WTC11 (cell line): Measurements from ENCODE around the gene CELF4. TPM values are rescaled to one million over a fixed set of nuclear protein-coding genes. Genes with fewer than 3 reads are reported as not detected.

ENCODE experiments used
- ATAC-seq: fragments of 200-7000 bp; cut with Tn5 transposase; 2 replicates; pipeline ENCODE4 v1.10.0; 2021; ENCODE audit warnings: mild to moderate bottlenecking, moderate library complexity
- CTCF ChIA-PET: fragments of 300-600 bp; sonication (Branson Sonifier 250); formaldehyde crosslinking; loops from one replicate; lab custom pipeline; 2021; ENCODE audit warnings: antibody characterized with exemption; lab: Charles Lee
- POLR2A ChIA-PET: fragments of 350-600 bp; sonication (Branson Sonifier 250); formaldehyde crosslinking; loops from one replicate; lab custom pipeline; 2021; ENCODE audit warnings: antibody characterized with exemption; lab: Charles Lee
- DNase-seq: peaks from one replicate; pipeline ENCODE4 v3.0.0; 2021; ENCODE audit warnings: low spot score
- H3K27ac Mint-ChIP-seq: 2 replicates; pipeline ENCODE4 v1.8.0; 2021; ENCODE audit warnings: mixed read lengths
- H3K27me3 Mint-ChIP-seq: 2 replicates; pipeline ENCODE4 v1.8.0; 2021; ENCODE audit warnings: low read depth, mild to moderate bottlenecking, moderate library complexity, mixed read lengths
- H3K36me3 Mint-ChIP-seq: 2 replicates; pipeline ENCODE4 v1.8.0; 2021; ENCODE audit warnings: mixed read lengths
- H3K4me1 Mint-ChIP-seq: 2 replicates; pipeline ENCODE4 v1.8.0; 2022; ENCODE audit warnings: mixed read lengths
- H3K4me3 Mint-ChIP-seq: 2 replicates; pipeline ENCODE4 v1.8.0; 2021; ENCODE audit warnings: mild to moderate bottlenecking, moderate library complexity, mixed read lengths
- H3K9me3 Mint-ChIP-seq: 2 replicates; pipeline ENCODE4 v1.8.0; 2021; ENCODE audit warnings: mixed read lengths
- ETV6 ChIP-seq: sonication (generic); formaldehyde crosslinking; IDR thresholded peaks from 2 replicates; pipeline ENCODE4 v1.8.1; 2022; ENCODE audit warnings: mild to moderate bottlenecking, missing genetic modification reagents
- FOXK1 ChIP-seq: sonication (generic); formaldehyde crosslinking; IDR thresholded peaks from 2 replicates; pipeline ENCODE4 v1.8.0; 2022; ENCODE audit warnings: mild to moderate bottlenecking, moderate library complexity, missing genetic modification reagents
- JUN ChIP-seq: sonication (generic); formaldehyde crosslinking; IDR thresholded peaks from 2 replicates; pipeline ENCODE4 v1.8.0; 2023; ENCODE audit warnings: mild to moderate bottlenecking, missing genetic modification reagents
- MXD4 ChIP-seq: fragments of 250-450 bp; sonication (Bioruptor Pico); IDR thresholded peaks from 2 replicates; pipeline ENCODE4 v1.8.0; 2021; ENCODE audit warnings: mild to moderate bottlenecking, moderate library complexity, borderline replicate concordance
- SMAD3 ChIP-seq: sonication (generic); formaldehyde crosslinking; IDR thresholded peaks from 2 replicates; pipeline ENCODE4 v1.8.0; 2022; ENCODE audit warnings: missing genetic modification reagents, mild to moderate bottlenecking, borderline replicate concordance
- SMAD4 ChIP-seq: sonication (generic); formaldehyde crosslinking; IDR thresholded peaks from 2 replicates; pipeline ENCODE4 v1.8.0; 2022; ENCODE audit warnings: mild to moderate bottlenecking, missing genetic modification reagents
- ZNF232 ChIP-seq: sonication (generic); formaldehyde crosslinking; IDR thresholded peaks from 2 replicates; pipeline ENCODE4 v1.8.0; 2022; ENCODE audit warnings: mild to moderate bottlenecking, missing genetic modification reagents
- ZNF263 ChIP-seq: sonication (generic); formaldehyde crosslinking; IDR thresholded peaks from 2 replicates; pipeline ENCODE4 v1.8.1; 2022; ENCODE audit warnings: low read depth, mild to moderate bottlenecking, moderate library complexity, missing genetic modification reagents
- total RNA-seq: library from RNA; stranded (reverse); gene quantifications from 3 replicates; pipeline ENCODE4 v1.2.3, GENCODE V29; 2021
- TF ChIP-seq, protein P1 (sequence below): sonication (generic); formaldehyde crosslinking; IDR thresholded peaks from 2 replicates; pipeline ENCODE4 v1.8.1; 2023; ENCODE audit warnings: mild to moderate bottlenecking, moderate library complexity, missing genetic modification reagents
- TF ChIP-seq, protein P2 (sequence below): sonication (generic); formaldehyde crosslinking; IDR thresholded peaks from 2 replicates; pipeline ENCODE4 v1.8.0; 2023; ENCODE audit warnings: mild to moderate bottlenecking, missing genetic modification reagents
- TF ChIP-seq, protein P3 (sequence below): sonication (generic); formaldehyde crosslinking; IDR thresholded peaks from 2 replicates; pipeline ENCODE4 v1.8.0; 2022; ENCODE audit warnings: mild to moderate bottlenecking, missing genetic modification reagents
- TF ChIP-seq, protein P4 (sequence below): fragments of 200-600 bp; IDR thresholded peaks from 2 replicates; pipeline ENCODE4 v1.8.0; 2022; ENCODE audit warnings: antibody characterized with exemption

Gene CELF4
- total RNA-seq, 1 experiment from 2014 or later: 2.9 TPM

GRCh38 chr18:37565101-37565976 lies at the start of gene CELF4 (continued):
- TF ChIP-seq JUN (CRISPR knock-in tag): 0 out of 2 replicates have a peak, but pooled peaks have one; percentile 8

DNA sequence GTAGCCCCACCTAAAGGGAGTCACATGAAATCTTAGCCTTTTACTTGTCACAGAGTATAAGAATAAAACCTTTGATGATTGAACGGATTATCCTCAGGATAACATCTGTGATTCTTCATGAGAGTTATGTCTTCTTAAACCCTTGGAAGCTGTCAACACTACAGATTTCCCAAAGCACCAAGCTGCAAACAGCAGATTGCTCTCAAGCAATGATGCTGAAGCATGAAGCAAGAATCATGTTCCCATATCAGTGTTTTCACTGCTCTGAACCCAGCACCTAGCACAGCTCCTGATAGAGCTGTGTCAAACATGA lies 47.6 kb upstream of the CELF4 start:
- ATAC-seq (no peak), DNase-seq (no peak)
- Mint-ChIP-seq H3K4me3 (no peak overlapping the region), H3K36me3 (no peaks in the 10 kb centered on the region), H3K4me1 (no peaks in the 10 kb centered on the region), H3K27ac (no peak overlapping the region), H3K27me3 (peaks cover 11% of the 10 kb centered on the region)
- POLR2A ChIA-PET: no interaction called here
- CTCF ChIA-PET: no interaction called here
- TF ChIP-seq MXD4 (CRISPR knock-in tag): no peak
- TF ChIP-seq ZNF263 (CRISPR knock-in tag): no peak
- TF ChIP-seq, all 79 proteins: peak for 0
- peaks cover 11% of the 10 kb centered on the region for H3K9me3 Mint-ChIP-seq

DNA sequence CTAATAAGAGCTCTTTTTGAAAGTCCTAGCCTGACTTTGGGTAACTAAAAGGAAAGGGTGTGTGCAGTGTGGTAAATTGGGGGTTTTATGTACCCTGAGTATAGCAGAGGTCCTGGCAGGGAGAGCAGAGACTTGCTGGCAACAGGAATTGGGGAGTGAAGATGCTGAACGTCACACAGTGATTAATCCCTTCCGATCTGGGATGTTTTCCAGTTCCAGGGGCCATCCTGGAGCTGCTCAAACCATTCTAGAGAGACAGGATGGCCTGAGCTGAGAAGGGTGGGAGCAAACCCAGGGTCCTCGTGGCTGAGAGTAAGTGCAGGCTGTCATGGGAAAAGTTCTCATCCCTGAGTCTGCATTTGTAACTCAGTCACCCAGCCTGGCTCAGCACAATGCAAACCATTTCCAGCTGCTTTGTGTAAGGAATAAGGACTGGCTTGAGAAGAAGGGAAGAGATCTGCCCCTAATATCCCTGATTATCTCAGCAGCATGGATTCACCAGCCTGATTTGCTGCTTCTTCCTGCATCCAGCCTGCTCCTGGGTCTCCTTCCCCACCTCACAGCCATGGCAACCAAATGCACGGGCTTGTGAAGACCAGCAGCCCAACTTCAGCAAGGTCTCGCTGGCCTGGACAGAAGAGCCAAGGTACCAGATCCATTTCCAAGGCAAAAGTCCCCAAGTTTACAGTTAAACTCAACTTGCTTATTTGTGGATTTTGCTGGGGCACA lies 47.1 kb upstream of the CELF4 start:
- no peak for ATAC-seq
- Mint-ChIP-seq H3K4me1 (no peaks in the 10 kb centered on the region), H3K9me3 (peaks cover 9% of the 10 kb centered on the region)
- no peak for TF ChIP-seq JUN (CRISPR knock-in tag)
- no peak for TF ChIP-seq ZNF232 (CRISPR knock-in tag)
- TF ChIP-seq, protein P1, sequence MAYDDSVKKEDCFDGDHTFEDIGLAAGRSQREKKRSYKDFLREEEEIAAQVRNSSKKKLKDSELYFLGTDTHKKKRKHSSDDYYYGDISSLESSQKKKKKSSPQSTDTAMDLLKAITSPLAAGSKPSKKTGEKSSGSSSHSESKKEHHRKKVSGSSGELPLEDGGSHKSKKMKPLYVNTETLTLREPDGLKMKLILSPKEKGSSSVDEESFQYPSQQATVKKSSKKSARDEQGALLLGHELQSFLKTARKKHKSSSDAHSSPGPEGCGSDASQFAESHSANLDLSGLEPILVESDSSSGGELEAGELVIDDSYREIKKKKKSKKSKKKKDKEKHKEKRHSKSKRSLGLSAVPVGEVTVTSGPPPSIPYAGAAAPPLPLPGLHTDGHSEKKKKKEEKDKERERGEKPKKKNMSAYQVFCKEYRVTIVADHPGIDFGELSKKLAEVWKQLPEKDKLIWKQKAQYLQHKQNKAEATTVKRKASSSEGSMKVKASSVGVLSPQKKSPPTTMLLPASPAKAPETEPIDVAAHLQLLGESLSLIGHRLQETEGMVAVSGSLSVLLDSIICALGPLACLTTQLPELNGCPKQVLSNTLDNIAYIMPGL (CRISPR knock-in tag): no peak
- TF ChIP-seq, protein P2, sequence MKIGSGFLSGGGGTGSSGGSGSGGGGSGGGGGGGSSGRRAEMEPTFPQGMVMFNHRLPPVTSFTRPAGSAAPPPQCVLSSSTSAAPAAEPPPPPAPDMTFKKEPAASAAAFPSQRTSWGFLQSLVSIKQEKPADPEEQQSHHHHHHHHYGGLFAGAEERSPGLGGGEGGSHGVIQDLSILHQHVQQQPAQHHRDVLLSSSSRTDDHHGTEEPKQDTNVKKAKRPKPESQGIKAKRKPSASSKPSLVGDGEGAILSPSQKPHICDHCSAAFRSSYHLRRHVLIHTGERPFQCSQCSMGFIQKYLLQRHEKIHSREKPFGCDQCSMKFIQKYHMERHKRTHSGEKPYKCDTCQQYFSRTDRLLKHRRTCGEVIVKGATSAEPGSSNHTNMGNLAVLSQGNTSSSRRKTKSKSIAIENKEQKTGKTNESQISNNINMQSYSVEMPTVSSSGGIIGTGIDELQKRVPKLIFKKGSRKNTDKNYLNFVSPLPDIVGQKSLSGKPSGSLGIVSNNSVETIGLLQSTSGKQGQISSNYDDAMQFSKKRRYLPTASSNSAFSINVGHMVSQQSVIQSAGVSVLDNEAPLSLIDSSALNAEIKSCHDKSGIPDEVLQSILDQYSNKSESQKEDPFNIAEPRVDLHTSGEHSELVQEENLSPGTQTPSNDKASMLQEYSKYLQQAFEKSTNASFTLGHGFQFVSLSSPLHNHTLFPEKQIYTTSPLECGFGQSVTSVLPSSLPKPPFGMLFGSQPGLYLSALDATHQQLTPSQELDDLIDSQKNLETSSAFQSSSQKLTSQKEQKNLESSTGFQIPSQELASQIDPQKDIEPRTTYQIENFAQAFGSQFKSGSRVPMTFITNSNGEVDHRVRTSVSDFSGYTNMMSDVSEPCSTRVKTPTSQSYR (CRISPR knock-in tag): no peak
- TF ChIP-seq, protein P3, sequence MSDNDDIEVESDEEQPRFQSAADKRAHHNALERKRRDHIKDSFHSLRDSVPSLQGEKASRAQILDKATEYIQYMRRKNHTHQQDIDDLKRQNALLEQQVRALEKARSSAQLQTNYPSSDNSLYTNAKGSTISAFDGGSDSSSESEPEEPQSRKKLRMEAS (CRISPR knock-in tag): no peak
- TF ChIP-seq, protein P4, sequence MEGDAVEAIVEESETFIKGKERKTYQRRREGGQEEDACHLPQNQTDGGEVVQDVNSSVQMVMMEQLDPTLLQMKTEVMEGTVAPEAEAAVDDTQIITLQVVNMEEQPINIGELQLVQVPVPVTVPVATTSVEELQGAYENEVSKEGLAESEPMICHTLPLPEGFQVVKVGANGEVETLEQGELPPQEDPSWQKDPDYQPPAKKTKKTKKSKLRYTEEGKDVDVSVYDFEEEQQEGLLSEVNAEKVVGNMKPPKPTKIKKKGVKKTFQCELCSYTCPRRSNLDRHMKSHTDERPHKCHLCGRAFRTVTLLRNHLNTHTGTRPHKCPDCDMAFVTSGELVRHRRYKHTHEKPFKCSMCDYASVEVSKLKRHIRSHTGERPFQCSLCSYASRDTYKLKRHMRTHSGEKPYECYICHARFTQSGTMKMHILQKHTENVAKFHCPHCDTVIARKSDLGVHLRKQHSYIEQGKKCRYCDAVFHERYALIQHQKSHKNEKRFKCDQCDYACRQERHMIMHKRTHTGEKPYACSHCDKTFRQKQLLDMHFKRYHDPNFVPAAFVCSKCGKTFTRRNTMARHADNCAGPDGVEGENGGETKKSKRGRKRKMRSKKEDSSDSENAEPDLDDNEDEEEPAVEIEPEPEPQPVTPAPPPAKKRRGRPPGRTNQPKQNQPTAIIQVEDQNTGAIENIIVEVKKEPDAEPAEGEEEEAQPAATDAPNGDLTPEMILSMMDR: no peak
- no peak for TF ChIP-seq SMAD3
- no peak for TF ChIP-seq SMAD4 (CRISPR knock-in tag)
- no peak for TF ChIP-seq ETV6 (CRISPR knock-in tag)
- TF ChIP-seq FOXK1 (CRISPR knock-in tag): no peak
- TF ChIP-seq, all 79 proteins: peak for 0
- ChIA-PET POLR2A (no interaction called here), CTCF (no interaction called here)
- no peaks in the 10 kb centered on the region for H3K36me3 Mint-ChIP-seq
- no peak overlapping the region for H3K4me3 Mint-ChIP-seq
- DNase-seq: no peak
- H3K27ac Mint-ChIP-seq: no peak overlapping the region
- peaks cover 11% of the 10 kb centered on the region for H3K27me3 Mint-ChIP-seq
